Suprapubic skin (tissue), 4 donors: ENCODE data around the gene GABBR1. TPM values are rescaled to one million over a fixed set of nuclear protein-coding genes. Genes with fewer than 3 reads are reported as not detected.

ENCODE experiments used
- DNase-seq, 2 donors: peaks; one replicate each; pipeline ENCODE4 v3.0.0-alpha.2; 2019; ENCODE audit warnings: low spot score in 2 of 2
- H3K27ac ChIP-seq: fragments of 200-600 bp; sonication (generic); one replicate; pipeline ENCODE4 v1.5.1; 2019
- H3K27me3 ChIP-seq: fragments of 200-600 bp; sonication (generic); one replicate; pipeline ENCODE4 v1.5.1; 2019
- H3K36me3 ChIP-seq: fragments of 200-600 bp; sonication (generic); one replicate; pipeline ENCODE4 v1.5.1; 2019
- H3K4me1 ChIP-seq: fragments of 200-600 bp; sonication (generic); one replicate; pipeline ENCODE4 v1.5.1; 2019
- H3K4me3 ChIP-seq: fragments of 200-600 bp; sonication (generic); one replicate; pipeline ENCODE4 v1.5.1; 2019; ENCODE audit warnings: mild to moderate bottlenecking
- H3K9me3 ChIP-seq: fragments of 200-600 bp; sonication (generic); one replicate; pipeline ENCODE4 v1.5.1; 2019
- CTCF ChIP-seq, 2 donors: fragments of 200-600 bp in 1 of 2; fragments of 450-650 bp in 1 of 2; sonication (generic) in 1 of 2; IDR thresholded peaks; one replicate each; pipeline ENCODE4 v1.5.1; 2016 to 2019; ENCODE audit warnings: antibody characterized with exemption in 2 of 2, mild to moderate bottlenecking in 1 of 2, moderate library complexity in 1 of 2
- EP300 ChIP-seq: sonication (generic); formaldehyde crosslinking; IDR thresholded peaks from one replicate; pipeline ENCODE4 v1.6.1; 2017; ENCODE audit warnings: antibody characterized with exemption
- POLR2A ChIP-seq, 2 donors: fragments of 450-650 bp; IDR thresholded peaks; one replicate each; pipeline ENCODE4 v1.6.1; 2017; ENCODE audit warnings: antibody characterized with exemption in 2 of 2, mild to moderate bottlenecking in 2 of 2, moderate library complexity in 2 of 2
- POLR2AphosphoS5 ChIP-seq, 3 donors: sonication (generic); formaldehyde crosslinking; IDR thresholded peaks; one replicate each; pipeline ENCODE4 v1.6.1; 2017; ENCODE audit warnings: antibody characterized with exemption in 3 of 3
- WGBS: methylation state at CpG from one replicate; pipeline ENCODE4 v1.1.5; 2018; 5-methylcytosine and 5-hydroxymethylcytosine counted together
- total RNA-seq, 4 donors: library from RNA; depleted of rRNA; stranded (reverse); fragments of >200 nt; gene quantifications; one replicate each; pipeline ENCODE4 v1.1.0, GENCODE V29; 2016

The GABBR1 gene
- total RNA-seq, 4 donors from 2014 or later, result 16.4 to 78.1 (median 31.1) TPM

- H3K27ac ChIP-seq, result no peak overlapping the region
- no peaks in the 10 kb centered on the region for H3K9me3 ChIP-seq
- no peak for TF ChIP-seq CTCF (IDR thresholded peaks at IDR 0.05)
- no peak for TF ChIP-seq POLR2A (IDR thresholded peaks at IDR 0.05)
- TF ChIP-seq EP300, result no peak
- TF ChIP-seq POLR2AphosphoS5 (IDR thresholded peaks at IDR 0.05), result no peak
- H3K4me1 ChIP-seq, result no peaks in the 10 kb centered on the region
- no peak for DNase-seq
- WGBS, result 53% methylated on average over 7 of the region's 7 CpGs
- H3K27me3 ChIP-seq, result no peaks in the 10 kb centered on the region
- no peaks in the 10 kb centered on the region for H3K36me3 ChIP-seq
- no peak overlapping the region for H3K4me3 ChIP-seq
Observed at GRCh38 chr6:29524444-29525310, 108.3 kb downstream of the GABBR1 start.

DNA sequence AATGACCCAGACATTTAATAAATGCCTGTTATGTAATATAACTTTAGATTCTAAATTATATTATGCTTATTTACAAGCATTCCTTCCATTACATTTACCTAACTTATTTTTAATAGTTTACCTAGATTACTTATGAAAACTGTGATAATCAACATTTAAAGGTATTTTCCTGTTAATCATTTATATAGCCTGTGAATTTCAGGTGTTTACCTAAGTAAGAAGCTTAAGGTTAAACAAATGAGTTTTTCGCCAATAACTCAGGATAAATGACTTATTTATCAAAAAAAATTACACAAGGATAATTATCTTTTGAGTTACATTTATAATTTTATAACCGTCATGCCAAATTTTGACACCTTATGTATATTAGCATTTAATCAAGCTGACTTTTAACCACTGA, 108.9 kb downstream of the GABBR1 start:
- DNase-seq, result no peak
- Histone ChIP-seq H3K4me1 (no peaks in the 10 kb centered on the region), H3K27ac (no peak overlapping the region), H3K36me3 (no peaks in the 10 kb centered on the region), H3K4me3 (no peak overlapping the region), H3K27me3 (no peaks in the 10 kb centered on the region), H3K9me3 (no peaks in the 10 kb centered on the region)
- 86% methylated on average over 2 of the region's 2 CpGs for WGBS
- TF ChIP-seq POLR2AphosphoS5 (IDR thresholded peaks at IDR 0.05) (no peak), EP300 (no peak)

GRCh38 chr6:29522227-29522626, 110.8 kb downstream of the GABBR1 start:
- H3K4me1 ChIP-seq, result no peaks in the 10 kb centered on the region
- no peak for TF ChIP-seq CTCF (IDR thresholded peaks at IDR 0.05)
- TF ChIP-seq POLR2A (IDR thresholded peaks at IDR 0.05), result no peak
- TF ChIP-seq EP300, result no peak
- TF ChIP-seq POLR2AphosphoS5 (IDR thresholded peaks at IDR 0.05), result no peak
- no peaks in the 10 kb centered on the region for H3K9me3 ChIP-seq
- no peaks in the 10 kb centered on the region for H3K36me3 ChIP-seq
- no peak for DNase-seq
- no peak overlapping the region for H3K27ac ChIP-seq
- no peaks in the 10 kb centered on the region for H3K27me3 ChIP-seq
- 70% methylated on average over 2 of the region's 2 CpGs for WGBS
- H3K4me3 ChIP-seq, result no peak overlapping the region

DNA sequence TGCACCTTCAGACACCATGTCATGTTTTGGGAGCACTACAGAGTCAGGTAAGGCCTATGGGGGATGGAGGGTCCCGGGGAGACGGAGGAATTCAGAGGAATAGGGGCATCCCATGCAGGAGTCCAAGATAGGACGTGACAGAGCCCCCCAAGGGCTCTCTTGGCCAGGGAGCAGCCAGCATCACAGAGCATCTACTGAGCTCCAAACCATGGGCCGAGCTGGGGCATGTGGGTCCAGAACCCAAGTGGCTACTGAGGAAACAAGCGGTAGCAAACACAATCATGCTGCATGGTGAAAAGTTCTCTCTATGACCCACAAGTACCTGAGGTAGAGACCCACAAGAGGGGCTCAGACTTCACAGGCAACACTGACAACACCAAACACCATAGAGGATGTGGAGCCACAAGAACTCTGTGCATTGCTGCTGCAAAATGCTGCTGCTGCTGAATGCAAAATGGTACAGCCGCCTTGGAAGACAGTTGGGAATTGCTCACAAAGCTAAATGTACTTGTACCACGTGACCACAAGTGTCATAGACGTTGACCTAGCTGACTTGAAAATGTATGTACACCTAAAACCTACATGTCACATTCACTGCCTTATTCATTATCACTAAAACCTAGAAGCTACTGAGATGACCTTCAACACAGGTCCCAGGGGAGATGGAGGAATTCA, 111.8 kb downstream of the GABBR1 start:
- no peaks in the 10 kb centered on the region for H3K27me3 ChIP-seq
- DNase-seq, result no peak
- WGBS, result 66% methylated on average over 8 of the region's 8 CpGs
- no peaks in the 10 kb centered on the region for H3K36me3 ChIP-seq
- H3K27ac ChIP-seq, result no peak overlapping the region
- no peaks in the 10 kb centered on the region for H3K4me1 ChIP-seq
- H3K4me3 ChIP-seq, result no peak overlapping the region
- TF ChIP-seq CTCF (IDR thresholded peaks at IDR 0.05) (no peak), POLR2A (IDR thresholded peaks at IDR 0.05) (no peak), POLR2AphosphoS5 (IDR thresholded peaks at IDR 0.05) (no peak), EP300 (no peak)
- no peaks in the 10 kb centered on the region for H3K9me3 ChIP-seq

- Histone ChIP-seq H3K4me3 (no peak overlapping the region), H3K27me3 (no peaks in the 10 kb centered on the region), H3K9me3 (no peaks in the 10 kb centered on the region), H3K36me3 (no peaks in the 10 kb centered on the region), H3K27ac (no peak overlapping the region), H3K4me1 (no peaks in the 10 kb centered on the region)
- no peak for DNase-seq
- 86% methylated on average over 4 of the region's 4 CpGs for WGBS
- TF ChIP-seq EP300 (no peak), POLR2A (IDR thresholded peaks at IDR 0.05) (no peak), POLR2AphosphoS5 (IDR thresholded peaks at IDR 0.05) (no peak), CTCF (IDR thresholded peaks at IDR 0.05) (no peak)
Observed at GRCh38 chr6:29520232-29520631, 112.8 kb downstream of the GABBR1 start.
